WTC11 (cell line): ENCODE data around the gene MANF. TPM values are rescaled to one million over a fixed set of nuclear protein-coding genes. Genes with fewer than 3 reads are reported as not detected.

ENCODE experiments used
- ATAC-seq: fragments of 200-7000 bp; cut with Tn5 transposase; 2 replicates; pipeline ENCODE4 v1.10.0; 2021; ENCODE audit warnings: mild to moderate bottlenecking, moderate library complexity
- Bru-seq: library from RNA; stranded (reverse); fragments of 400-500 nt; gene quantifications from one replicate; lab custom pipeline; 2021; lab: Mats Ljungman, UMichigan
- CTCF ChIA-PET: fragments of 300-600 bp; sonication (Branson Sonifier 250); formaldehyde crosslinking; loops from one replicate; lab custom pipeline; 2021; ENCODE audit warnings: antibody characterized with exemption; lab: Charles Lee
- POLR2A ChIA-PET: fragments of 350-600 bp; sonication (Branson Sonifier 250); formaldehyde crosslinking; loops from one replicate; lab custom pipeline; 2021; ENCODE audit warnings: antibody characterized with exemption; lab: Charles Lee
- DNase-seq: peaks from one replicate; pipeline ENCODE4 v3.0.0; 2021; ENCODE audit warnings: low spot score
- H3K27ac Mint-ChIP-seq: 2 replicates; pipeline ENCODE4 v1.8.0; 2021; ENCODE audit warnings: mixed read lengths
- H3K27me3 Mint-ChIP-seq: 2 replicates; pipeline ENCODE4 v1.8.0; 2021; ENCODE audit warnings: low read depth, mild to moderate bottlenecking, moderate library complexity, mixed read lengths
- H3K36me3 Mint-ChIP-seq: 2 replicates; pipeline ENCODE4 v1.8.0; 2021; ENCODE audit warnings: mixed read lengths
- H3K4me1 Mint-ChIP-seq: 2 replicates; pipeline ENCODE4 v1.8.0; 2022; ENCODE audit warnings: mixed read lengths
- H3K4me3 Mint-ChIP-seq: 2 replicates; pipeline ENCODE4 v1.8.0; 2021; ENCODE audit warnings: mild to moderate bottlenecking, moderate library complexity, mixed read lengths
- H3K9me3 Mint-ChIP-seq: 2 replicates; pipeline ENCODE4 v1.8.0; 2021; ENCODE audit warnings: mixed read lengths
- AFF4 ChIP-seq: sonication (generic); formaldehyde crosslinking; IDR thresholded peaks from 2 replicates; pipeline ENCODE4 v1.8.1; 2023; ENCODE audit warnings: mild to moderate bottlenecking, missing genetic modification reagents, borderline replicate concordance
- CBFB ChIP-seq: sonication (generic); formaldehyde crosslinking; IDR thresholded peaks from 2 replicates; pipeline ENCODE4 v1.8.1; 2022; ENCODE audit warnings: mild to moderate bottlenecking, low read depth, missing genetic modification reagents
- CREB1 ChIP-seq: sonication (generic); formaldehyde crosslinking; IDR thresholded peaks from 2 replicates; pipeline ENCODE4 v1.8.0; 2023; ENCODE audit warnings: mild to moderate bottlenecking, missing genetic modification reagents
- GTF2I ChIP-seq: fragments of 250-450 bp; sonication (Bioruptor Pico); conservative IDR thresholded peaks from 2 replicates; pipeline ENCODE4 v1.4.0; 2021; ENCODE audit warnings: mild to moderate bottlenecking
- HMGA2 ChIP-seq: fragments of 250-450 bp; sonication (Bioruptor Pico); IDR thresholded peaks from 2 replicates; pipeline ENCODE4 v1.4.0; 2021; ENCODE audit warnings: mild to moderate bottlenecking, moderate library complexity
- IRF1 ChIP-seq: sonication (generic); formaldehyde crosslinking; IDR thresholded peaks from 2 replicates; pipeline ENCODE4 v1.8.0; 2023; ENCODE audit warnings: missing genetic modification reagents
- RELA ChIP-seq: sonication (generic); formaldehyde crosslinking; IDR thresholded peaks from 2 replicates; pipeline ENCODE4 v1.8.1; 2022; ENCODE audit warnings: missing genetic modification reagents, mild to moderate bottlenecking, borderline replicate concordance
- SMAD3 ChIP-seq: sonication (generic); formaldehyde crosslinking; IDR thresholded peaks from 2 replicates; pipeline ENCODE4 v1.8.0; 2022; ENCODE audit warnings: missing genetic modification reagents, mild to moderate bottlenecking, borderline replicate concordance
- USF1 ChIP-seq: sonication (generic); formaldehyde crosslinking; IDR thresholded peaks from 2 replicates; pipeline ENCODE4 v1.8.0; 2022; ENCODE audit warnings: mild to moderate bottlenecking, missing genetic modification reagents
- ZNF281 ChIP-seq: sonication (generic); formaldehyde crosslinking; IDR thresholded peaks from 2 replicates; pipeline ENCODE4 v1.8.0; 2023; ENCODE audit warnings: mild to moderate bottlenecking, missing genetic modification reagents
- ZNF423 ChIP-seq: fragments of 250-450 bp; sonication (Bioruptor Pico); IDR thresholded peaks from 2 replicates; pipeline ENCODE4 v2.1.2; 2022; ENCODE audit warnings: mild to moderate bottlenecking, moderate library complexity
- ZNF425 ChIP-seq: fragments of 250-450 bp; sonication (Bioruptor Pico); conservative IDR thresholded peaks from 2 replicates; pipeline ENCODE4 v1.9.0; 2021; ENCODE audit warnings: mild to moderate bottlenecking
- long read RNA-seq, 3 experiments: library from RNA in 1 of 3; library from capped mRNA in 1 of 3; library from polyadenylated mRNA in 1 of 3; unstranded in 2 of 3; stranded (forward) in 1 of 3; transcript quantifications; one replicate each; pipeline ENCODE4 v2.0.0, GENCODE V29; 2021
- total RNA-seq: library from RNA; stranded (reverse); gene quantifications from 3 replicates; pipeline ENCODE4 v1.2.3, GENCODE V29; 2021
- TF ChIP-seq, protein P1 (sequence below): sonication (generic); formaldehyde crosslinking; IDR thresholded peaks from 2 replicates; pipeline ENCODE4 v1.8.1; 2022; ENCODE audit warnings: mild to moderate bottlenecking, moderate library complexity, missing genetic modification reagents
- TF ChIP-seq, protein P2 (sequence below): fragments of 250-450 bp; sonication (Bioruptor Pico); IDR thresholded peaks from 2 replicates; pipeline ENCODE4 v1.9.0; 2021; ENCODE audit warnings: mild to moderate bottlenecking, borderline replicate concordance
- TF ChIP-seq, protein P3 (sequence below): sonication (generic); formaldehyde crosslinking; IDR thresholded peaks from 2 replicates; pipeline ENCODE4 v1.8.1; 2023; ENCODE audit warnings: mild to moderate bottlenecking, missing genetic modification reagents

Gene MANF
- total RNA-seq (105 to 121 TPM (median 109 TPM) in 3 replicates), Bru-seq, nascent RNA (percentile 95 among the genes with signal in this experiment)
- long read RNA-seq, experiment 1, transcript MANF-204 (4 exons, 1,153 nt): major isoform, 92 of 102 reads
- long read RNA-seq, experiment 1, partial matches to known transcripts: 0 of 102 reads
- long read RNA-seq, experiment 1, other reads (novel, unspliced or antisense): 5 of 102 reads
- long read RNA-seq, experiment 2, transcript MANF-204 (4 exons, 1,153 nt): major isoform, 96 of 112 reads
- long read RNA-seq, experiment 2, partial matches to known transcripts: 4 of 112 reads
- long read RNA-seq, experiment 2, other reads (novel, unspliced or antisense): 5 of 112 reads
- long read RNA-seq, experiment 3, transcript MANF-204 (4 exons, 1,153 nt): major isoform, 80 of 84 reads
- long read RNA-seq, experiment 3, partial matches to known transcripts: 0 of 84 reads
- long read RNA-seq, experiment 3, other reads (novel, unspliced or antisense): 4 of 84 reads

DNA sequence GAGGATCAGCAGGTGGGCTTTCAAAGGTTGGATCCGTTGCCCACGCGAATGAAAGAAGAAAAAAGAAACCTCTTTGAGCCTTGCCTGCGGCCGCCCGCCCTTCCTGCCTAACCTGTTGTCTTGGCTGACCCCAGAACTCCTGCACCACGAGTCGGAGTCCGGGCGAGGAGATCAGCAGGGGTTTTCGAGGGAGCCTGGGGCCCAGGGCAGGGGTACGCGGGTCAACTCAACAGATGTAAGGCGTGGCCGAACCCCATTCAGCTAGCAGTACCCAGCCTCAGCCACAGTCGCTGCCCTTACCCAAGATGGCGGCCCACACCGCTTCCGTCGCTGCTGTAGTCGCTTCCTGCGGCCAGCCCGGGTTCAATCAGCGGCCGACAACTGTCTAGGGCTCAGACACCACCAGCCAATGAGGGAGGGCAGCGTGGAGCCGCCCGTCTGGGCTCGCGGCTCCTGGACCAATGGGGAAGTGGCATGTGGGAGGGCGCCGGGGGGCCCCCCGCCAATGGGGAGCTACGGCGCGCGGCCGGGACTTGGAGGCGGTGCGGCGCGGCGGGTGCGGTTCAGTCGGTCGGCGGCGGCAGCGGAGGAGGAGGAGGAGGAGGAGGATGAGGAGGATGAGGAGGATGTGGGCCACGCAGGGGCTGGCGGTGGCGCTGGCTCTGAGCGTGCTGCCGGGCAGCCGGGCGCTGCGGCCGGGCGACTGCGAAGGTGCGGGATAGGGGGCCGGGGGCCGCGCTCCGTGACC, at the start of gene MANF:
MANF (plus strand) TSS at position 566 of the 748 bp plus-strand sequence; CDS start at position 618, 52 bp downstream.
- Mint-ChIP-seq H3K36me3 (peaks cover 40% of the 10 kb centered on the region), H3K27me3 (no peaks in the 10 kb centered on the region), H3K27ac (peak within 1 kb of the TSS; percentile 99), H3K9me3 (no peaks in the 10 kb centered on the region), H3K4me3 (peak within 1 kb of the TSS; percentile 92), H3K4me1 (peaks cover 48% of the 10 kb centered on the region)
- CTCF ChIA-PET: interaction anchor here (0.6 to 2.2 kb wide), 10 partner anchors 13 to 773 kb away, joined by 3 to 16 read pairs (median 5); partner anchors contain the start of genes CISH, DCAF1 and MAPKAPK3
- peak; percentile 97 for DNase-seq
- ATAC-seq: peak; percentile 92
- POLR2A ChIA-PET: interaction anchor here (0.5 to 1.0 kb wide), 3 partner anchors 732 to 862 kb away, joined by 3 to 4 read pairs (median 4); no protein-coding TSS in a partner anchor
- TF ChIP-seq IRF1 (CRISPR knock-in tag) (no peak), ZNF423 (CRISPR knock-in tag) (no peak), ZNF281 (CRISPR knock-in tag) (no peak), CBFB (CRISPR knock-in tag) (0 out of 2 replicates have a peak, but pooled peaks have one; percentile 78), GTF2I (no peak), USF1 (CRISPR knock-in tag) (peak; percentile 62), ZNF425 (no peak), AFF4 (CRISPR knock-in tag) (no peak), HMGA2 (CRISPR knock-in tag) (no peak), RELA (CRISPR knock-in tag) (no peak), CREB1 (CRISPR knock-in tag) (no peak), SMAD3 (0 out of 2 replicates have a peak, but pooled peaks have one; percentile 83)
- TF ChIP-seq, protein P1, sequence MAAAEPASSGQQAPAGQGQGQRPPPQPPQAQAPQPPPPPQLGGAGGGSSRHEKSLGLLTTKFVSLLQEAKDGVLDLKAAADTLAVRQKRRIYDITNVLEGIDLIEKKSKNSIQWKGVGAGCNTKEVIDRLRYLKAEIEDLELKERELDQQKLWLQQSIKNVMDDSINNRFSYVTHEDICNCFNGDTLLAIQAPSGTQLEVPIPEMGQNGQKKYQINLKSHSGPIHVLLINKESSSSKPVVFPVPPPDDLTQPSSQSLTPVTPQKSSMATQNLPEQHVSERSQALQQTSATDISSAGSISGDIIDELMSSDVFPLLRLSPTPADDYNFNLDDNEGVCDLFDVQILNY (CRISPR knock-in tag): peak; percentile 47; the same call in 1 of the 2 replicates
- TF ChIP-seq, protein P2, sequence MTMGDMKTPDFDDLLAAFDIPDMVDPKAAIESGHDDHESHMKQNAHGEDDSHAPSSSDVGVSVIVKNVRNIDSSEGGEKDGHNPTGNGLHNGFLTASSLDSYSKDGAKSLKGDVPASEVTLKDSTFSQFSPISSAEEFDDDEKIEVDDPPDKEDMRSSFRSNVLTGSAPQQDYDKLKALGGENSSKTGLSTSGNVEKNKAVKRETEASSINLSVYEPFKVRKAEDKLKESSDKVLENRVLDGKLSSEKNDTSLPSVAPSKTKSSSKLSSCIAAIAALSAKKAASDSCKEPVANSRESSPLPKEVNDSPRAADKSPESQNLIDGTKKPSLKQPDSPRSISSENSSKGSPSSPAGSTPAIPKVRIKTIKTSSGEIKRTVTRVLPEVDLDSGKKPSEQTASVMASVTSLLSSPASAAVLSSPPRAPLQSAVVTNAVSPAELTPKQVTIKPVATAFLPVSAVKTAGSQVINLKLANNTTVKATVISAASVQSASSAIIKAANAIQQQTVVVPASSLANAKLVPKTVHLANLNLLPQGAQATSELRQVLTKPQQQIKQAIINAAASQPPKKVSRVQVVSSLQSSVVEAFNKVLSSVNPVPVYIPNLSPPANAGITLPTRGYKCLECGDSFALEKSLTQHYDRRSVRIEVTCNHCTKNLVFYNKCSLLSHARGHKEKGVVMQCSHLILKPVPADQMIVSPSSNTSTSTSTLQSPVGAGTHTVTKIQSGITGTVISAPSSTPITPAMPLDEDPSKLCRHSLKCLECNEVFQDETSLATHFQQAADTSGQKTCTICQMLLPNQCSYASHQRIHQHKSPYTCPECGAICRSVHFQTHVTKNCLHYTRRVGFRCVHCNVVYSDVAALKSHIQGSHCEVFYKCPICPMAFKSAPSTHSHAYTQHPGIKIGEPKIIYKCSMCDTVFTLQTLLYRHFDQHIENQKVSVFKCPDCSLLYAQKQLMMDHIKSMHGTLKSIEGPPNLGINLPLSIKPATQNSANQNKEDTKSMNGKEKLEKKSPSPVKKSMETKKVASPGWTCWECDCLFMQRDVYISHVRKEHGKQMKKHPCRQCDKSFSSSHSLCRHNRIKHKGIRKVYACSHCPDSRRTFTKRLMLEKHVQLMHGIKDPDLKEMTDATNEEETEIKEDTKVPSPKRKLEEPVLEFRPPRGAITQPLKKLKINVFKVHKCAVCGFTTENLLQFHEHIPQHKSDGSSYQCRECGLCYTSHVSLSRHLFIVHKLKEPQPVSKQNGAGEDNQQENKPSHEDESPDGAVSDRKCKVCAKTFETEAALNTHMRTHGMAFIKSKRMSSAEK (CRISPR knock-in tag): no peak
- TF ChIP-seq, protein P3, sequence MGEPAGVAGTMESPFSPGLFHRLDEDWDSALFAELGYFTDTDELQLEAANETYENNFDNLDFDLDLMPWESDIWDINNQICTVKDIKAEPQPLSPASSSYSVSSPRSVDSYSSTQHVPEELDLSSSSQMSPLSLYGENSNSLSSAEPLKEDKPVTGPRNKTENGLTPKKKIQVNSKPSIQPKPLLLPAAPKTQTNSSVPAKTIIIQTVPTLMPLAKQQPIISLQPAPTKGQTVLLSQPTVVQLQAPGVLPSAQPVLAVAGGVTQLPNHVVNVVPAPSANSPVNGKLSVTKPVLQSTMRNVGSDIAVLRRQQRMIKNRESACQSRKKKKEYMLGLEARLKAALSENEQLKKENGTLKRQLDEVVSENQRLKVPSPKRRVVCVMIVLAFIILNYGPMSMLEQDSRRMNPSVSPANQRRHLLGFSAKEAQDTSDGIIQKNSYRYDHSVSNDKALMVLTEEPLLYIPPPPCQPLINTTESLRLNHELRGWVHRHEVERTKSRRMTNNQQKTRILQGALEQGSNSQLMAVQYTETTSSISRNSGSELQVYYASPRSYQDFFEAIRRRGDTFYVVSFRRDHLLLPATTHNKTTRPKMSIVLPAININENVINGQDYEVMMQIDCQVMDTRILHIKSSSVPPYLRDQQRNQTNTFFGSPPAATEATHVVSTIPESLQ (CRISPR knock-in tag): no peak
